ENCODE data around the gene SH3PXD2A. TPM values are rescaled to one million over a fixed set of nuclear protein-coding genes. Genes with fewer than 3 reads are reported as not detected.

The SH3PXD2A gene
- total RNA-seq, 1 experiment from 2014 or later: 4.5 TPM

DNA sequence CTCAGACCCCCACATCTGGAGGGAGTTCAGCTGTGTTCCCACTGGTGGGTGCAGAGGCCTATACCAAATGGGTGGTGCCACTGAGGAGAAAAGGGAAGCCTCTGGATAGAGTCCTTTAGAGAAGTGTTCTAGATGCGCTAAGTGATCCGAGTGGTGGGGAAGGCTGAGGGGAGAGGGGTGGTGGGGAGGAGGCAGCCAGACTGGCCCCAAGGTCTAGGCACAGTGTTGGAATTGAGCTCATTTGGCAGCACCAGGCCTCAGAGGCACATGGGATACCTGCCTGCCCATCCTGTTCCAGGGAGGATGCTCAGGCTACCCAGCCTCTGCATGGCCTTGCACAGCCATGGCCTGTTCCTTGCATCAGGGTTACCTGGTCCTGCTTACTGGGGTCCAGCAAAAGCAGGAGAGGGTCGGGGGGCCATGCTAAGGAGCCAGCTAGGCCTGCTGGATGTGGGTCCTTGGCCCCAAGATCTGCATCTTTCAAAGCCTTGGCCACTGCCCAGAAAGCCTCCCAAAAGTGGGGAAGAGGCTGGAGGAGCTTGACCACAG is 262.3 kb downstream of the SH3PXD2A start:
- Histone ChIP-seq H3K23ac (ENCODE audit: insufficient read length, low read depth, low read length) (no peak overlapping the region), H2AK5ac (ENCODE audit: insufficient read length, low read length) (no peak overlapping the region), H3K79me1 (ENCODE audit: insufficient read depth, low read depth, low read length, poor library complexity, severe bottlenecking) (no peaks in the 10 kb centered on the region), H3K23me2 (ENCODE audit: insufficient read length, low read depth, low read length, poor library complexity, severe bottlenecking) (no peaks in the 10 kb centered on the region), H2BK20ac (ENCODE audit: low read depth, low read length, poor library complexity, severe bottlenecking) (no peak overlapping the region), H3K9me3 (ENCODE audit: control insufficient read depth, low read depth, low read length) (no peaks in the 10 kb centered on the region), H2BK5ac (ENCODE audit: insufficient read length, low read length) (no peak overlapping the region), H3K27me3 (ENCODE audit: insufficient read depth, low read length) (no peaks in the 10 kb centered on the region), H4K20me1 (ENCODE audit: control insufficient read depth, insufficient read depth, insufficient read length) (no peaks in the 10 kb centered on the region), H2BK120ac (ENCODE audit: low read depth, low read length, poor library complexity, severe bottlenecking) (no peak overlapping the region), H4K8ac (replicated peaks; ENCODE audit: insufficient read length, low read depth, low read length) (no peak overlapping the region), H3K4me2 (ENCODE audit: insufficient read depth, insufficient read length, low read length) (no peak overlapping the region), H3K56ac (ENCODE audit: insufficient read length, low read depth, low read length) (no peak overlapping the region), H3K14ac (ENCODE audit: insufficient read depth, low read length) (no peak overlapping the region), H4K5ac (ENCODE audit: insufficient read length, low read depth, low read length) (no peak overlapping the region), H4K91ac (ENCODE audit: insufficient read length, low read depth, low read length) (no peak overlapping the region), H3K79me2 (ENCODE audit: insufficient read depth, low read length) (no peaks in the 10 kb centered on the region), H2AFZ (ENCODE audit: low read length) (no peak overlapping the region), H3K4me1 (ENCODE audit: insufficient read depth, low read length) (no peaks in the 10 kb centered on the region), H3K27ac (ENCODE audit: insufficient read length, low read depth, low read length) (no peak overlapping the region), H3K18ac (ENCODE audit: insufficient read length, low read depth, low read length) (no peak overlapping the region), H3K9ac (ENCODE audit: extremely low read depth, insufficient read length, low read length) (no peak overlapping the region), H3T11ph (ENCODE audit: low read length) (no peak overlapping the region), H3K4ac (ENCODE audit: low read depth, low read length) (no peak overlapping the region), H2BK12ac (ENCODE audit: insufficient read length, low read depth, low read length) (no peak overlapping the region), H2BK15ac (ENCODE audit: low read depth, low read length) (no peak overlapping the region)
- Mint-ChIP-seq H3K27ac (no peak overlapping the region), H3K4me1 (peaks cover 7 to 13% of the 10 kb centered on the region in 2 experiments), H3K36me3 (ENCODE audit: insufficient read depth in 1 of 3, low read depth in 3 of 3) (no peaks in the 10 kb centered on the region), H3K27me3 (ENCODE audit: low read depth) (peaks cover 4% of the 10 kb centered on the region; the same call in 1 of the 2 replicates), H3K4me3 (no peak overlapping the region), H3K9me3 (no peaks in the 10 kb centered on the region; a peak in 1 of 5 replicates)
- DNase-seq: no peak
- TF ChIP-seq, protein P1, sequence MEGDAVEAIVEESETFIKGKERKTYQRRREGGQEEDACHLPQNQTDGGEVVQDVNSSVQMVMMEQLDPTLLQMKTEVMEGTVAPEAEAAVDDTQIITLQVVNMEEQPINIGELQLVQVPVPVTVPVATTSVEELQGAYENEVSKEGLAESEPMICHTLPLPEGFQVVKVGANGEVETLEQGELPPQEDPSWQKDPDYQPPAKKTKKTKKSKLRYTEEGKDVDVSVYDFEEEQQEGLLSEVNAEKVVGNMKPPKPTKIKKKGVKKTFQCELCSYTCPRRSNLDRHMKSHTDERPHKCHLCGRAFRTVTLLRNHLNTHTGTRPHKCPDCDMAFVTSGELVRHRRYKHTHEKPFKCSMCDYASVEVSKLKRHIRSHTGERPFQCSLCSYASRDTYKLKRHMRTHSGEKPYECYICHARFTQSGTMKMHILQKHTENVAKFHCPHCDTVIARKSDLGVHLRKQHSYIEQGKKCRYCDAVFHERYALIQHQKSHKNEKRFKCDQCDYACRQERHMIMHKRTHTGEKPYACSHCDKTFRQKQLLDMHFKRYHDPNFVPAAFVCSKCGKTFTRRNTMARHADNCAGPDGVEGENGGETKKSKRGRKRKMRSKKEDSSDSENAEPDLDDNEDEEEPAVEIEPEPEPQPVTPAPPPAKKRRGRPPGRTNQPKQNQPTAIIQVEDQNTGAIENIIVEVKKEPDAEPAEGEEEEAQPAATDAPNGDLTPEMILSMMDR (conservative IDR thresholded peaks at IDR 0.05): 0 out of 3 replicates have a peak, but pooled peaks have one; percentile 7
- no CpG with 5 or more reads among the region's 3 CpGs for WGBS (ENCODE audit: extremely low coverage, insufficient read length, low lambda C conversion rate)

All from H9 (cell line).